Measurements from ENCODE around the gene LGMN.

DNA sequence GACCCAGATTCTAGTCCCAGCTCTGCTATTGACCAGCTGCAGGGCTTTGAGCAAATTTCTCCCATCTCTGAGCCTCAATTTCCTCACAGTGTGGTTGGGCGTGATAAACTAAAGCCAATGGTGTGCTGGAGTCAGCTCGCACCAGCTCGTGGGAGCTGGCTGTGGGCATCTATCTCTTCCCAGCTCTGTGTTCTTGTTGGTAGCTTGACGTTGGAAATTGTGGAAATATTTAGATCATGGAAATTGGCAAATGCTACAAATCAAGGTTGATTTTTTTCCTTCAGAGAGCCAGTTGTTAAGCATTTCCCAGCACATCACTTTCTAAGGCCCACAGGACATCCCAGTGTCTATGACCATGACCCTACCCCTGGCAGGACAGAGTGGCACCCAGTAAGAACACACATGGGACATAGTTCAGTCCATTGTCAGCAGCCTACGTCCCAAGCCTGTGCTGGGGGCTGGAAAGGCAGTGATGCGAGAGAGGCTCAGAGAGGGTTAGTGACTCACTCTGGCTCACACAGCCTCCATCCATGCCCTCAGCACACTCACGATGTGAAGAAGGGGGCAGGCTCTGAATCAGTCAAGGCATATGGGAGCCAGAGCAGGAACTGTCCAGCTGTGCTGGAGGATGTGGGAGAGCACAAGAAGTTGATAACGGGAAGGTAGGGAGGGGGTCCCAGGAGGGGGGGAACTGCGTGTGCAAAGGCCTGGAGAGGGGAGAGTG, 77.6 kb downstream of the LGMN start:
- TF ChIP-seq POLR2AphosphoS5 (IDR thresholded peaks at IDR 0.05), result no peak
- TF ChIP-seq, protein P1, sequence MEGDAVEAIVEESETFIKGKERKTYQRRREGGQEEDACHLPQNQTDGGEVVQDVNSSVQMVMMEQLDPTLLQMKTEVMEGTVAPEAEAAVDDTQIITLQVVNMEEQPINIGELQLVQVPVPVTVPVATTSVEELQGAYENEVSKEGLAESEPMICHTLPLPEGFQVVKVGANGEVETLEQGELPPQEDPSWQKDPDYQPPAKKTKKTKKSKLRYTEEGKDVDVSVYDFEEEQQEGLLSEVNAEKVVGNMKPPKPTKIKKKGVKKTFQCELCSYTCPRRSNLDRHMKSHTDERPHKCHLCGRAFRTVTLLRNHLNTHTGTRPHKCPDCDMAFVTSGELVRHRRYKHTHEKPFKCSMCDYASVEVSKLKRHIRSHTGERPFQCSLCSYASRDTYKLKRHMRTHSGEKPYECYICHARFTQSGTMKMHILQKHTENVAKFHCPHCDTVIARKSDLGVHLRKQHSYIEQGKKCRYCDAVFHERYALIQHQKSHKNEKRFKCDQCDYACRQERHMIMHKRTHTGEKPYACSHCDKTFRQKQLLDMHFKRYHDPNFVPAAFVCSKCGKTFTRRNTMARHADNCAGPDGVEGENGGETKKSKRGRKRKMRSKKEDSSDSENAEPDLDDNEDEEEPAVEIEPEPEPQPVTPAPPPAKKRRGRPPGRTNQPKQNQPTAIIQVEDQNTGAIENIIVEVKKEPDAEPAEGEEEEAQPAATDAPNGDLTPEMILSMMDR (IDR thresholded peaks at IDR 0.05), result no peak
